Esophagus muscularis mucosa (tissue), 4 donors: ENCODE measurements around the gene TRAF2. TPM values are rescaled to one million over a fixed set of nuclear protein-coding genes. Genes with fewer than 3 reads are reported as not detected.

Source experiments
- DNase-seq: peaks from one replicate; pipeline ENCODE4 v3.0.0-alpha.2; 2017; ENCODE audit errors: extremely low spot score
- H3K27ac ChIP-seq, 4 donors: fragments of 200-600 bp; sonication (generic); replicated peaks in 1 of 4; 1 replicate in 3 of 4; 2 replicates in 1 of 4; pipeline ENCODE4 v1.5.1; 2016 to 2019; ENCODE audit warnings: mild to moderate bottlenecking in 1 of 4
- H3K27me3 ChIP-seq, 4 donors: fragments of 200-600 bp; sonication (generic); one replicate each; pipeline versions ENCODE4 v1.5.1 to v1.6.0; 2016 to 2019
- H3K36me3 ChIP-seq, 4 donors: fragments of 200-600 bp; sonication (generic); one replicate each; pipeline ENCODE4 v1.5.1; 2016 to 2019
- H3K4me1 ChIP-seq, 4 donors: fragments of 200-600 bp; sonication (generic); one replicate each; pipeline ENCODE4 v1.5.1; 2016 to 2019
- H3K4me3 ChIP-seq, 4 donors: fragments of 200-600 bp; sonication (generic); 1 replicate in 2 of 4; 2 replicates in 2 of 4; pipeline ENCODE4 v1.5.1; 2016 to 2019; ENCODE audit warnings: mild to moderate bottlenecking in 4 of 4, moderate library complexity in 1 of 4
- H3K9me3 ChIP-seq, 4 donors: fragments of 200-600 bp; sonication (generic); 1 replicate in 3 of 4; 2 replicates in 1 of 4; pipeline ENCODE4 v1.5.1; 2016 to 2019
- CTCF ChIP-seq, 3 experiments: fragments of 200-600 bp in 2 of 3; fragments of 450-650 bp in 1 of 3; sonication (generic) in 2 of 3; IDR thresholded peaks; one replicate each; pipeline ENCODE4 v1.5.1; 2017 to 2019; ENCODE audit warnings: antibody characterized with exemption in 3 of 3, mild to moderate bottlenecking in 2 of 3, moderate library complexity in 1 of 3
- EP300 ChIP-seq: sonication (generic); formaldehyde crosslinking; IDR thresholded peaks from one replicate; pipeline ENCODE4 v1.6.1; 2017; ENCODE audit warnings: antibody characterized with exemption
- POLR2A ChIP-seq: fragments of 450-650 bp; IDR thresholded peaks from one replicate; pipeline ENCODE4 v1.6.1; 2017; ENCODE audit warnings: antibody characterized with exemption, moderate library complexity, mild to moderate bottlenecking, low read depth
- POLR2AphosphoS5 ChIP-seq, 2 donors: sonication (generic); formaldehyde crosslinking; IDR thresholded peaks; one replicate each; pipeline ENCODE4 v1.6.1; 2017; ENCODE audit warnings: antibody characterized with exemption in 2 of 2
- WGBS: methylation state at CpG from one replicate; pipeline ENCODE4 v1.1.5; 2018; 5-methylcytosine and 5-hydroxymethylcytosine counted together
- intact Hi-C: fragments of 100-400 bp; cut with DNase I; formaldehyde crosslinking; loops from one replicate; pipeline ENCODE4 v1.15.1; 2023
- total RNA-seq, 4 donors: library from RNA; depleted of rRNA; stranded (reverse); fragments of >200 nt; gene quantifications; one replicate each; pipeline versions ENCODE4 v1.1.0 to v1.2.1, GENCODE V29; 2016

TRAF2 gene
- total RNA-seq, 4 donors from 2014 or later, result 6.6 to 15.5 (median 12.4) TPM

- no peaks in the 10 kb centered on the region for H3K27me3 ChIP-seq
- H3K4me3 ChIP-seq, result no peak overlapping the region
- intact Hi-C loops, result no loop called here
- no peak for DNase-seq
- 95% methylated on average over 4 of the region's 4 CpGs for WGBS
- H3K36me3 ChIP-seq, result peaks cover 12 to 30% (median 18%) of the 10 kb centered on the region in 4 donors
- no peak for TF ChIP-seq CTCF (IDR thresholded peaks at IDR 0.05)
- TF ChIP-seq EP300, result no peak
- no peak for TF ChIP-seq POLR2A
- TF ChIP-seq POLR2AphosphoS5 (IDR thresholded peaks at IDR 0.05), result no peak
- no peaks in the 10 kb centered on the region for H3K9me3 ChIP-seq
- H3K4me1 ChIP-seq, result peaks cover 0 to 32% (median 2%) of the 10 kb centered on the region in 4 donors
- H3K27ac ChIP-seq, result no peak overlapping the region
Measured at GRCh38 chr9:136930014-136930413, 43.7 kb downstream of the TRAF2 start.

- H3K9me3 ChIP-seq, result no peaks in the 10 kb centered on the region
- intact Hi-C loops, result no loop called here
- no peak for TF ChIP-seq POLR2A
- TF ChIP-seq CTCF (IDR thresholded peaks at IDR 0.05), result no peak
- no peak for TF ChIP-seq POLR2AphosphoS5 (IDR thresholded peaks at IDR 0.05)
- TF ChIP-seq EP300, result no peak
- H3K27me3 ChIP-seq, result no peaks in the 10 kb centered on the region
- no peak overlapping the region for H3K4me3 ChIP-seq
- DNase-seq, result no peak
- H3K4me1 ChIP-seq, result peaks cover 0 to 22% (median 0%) of the 10 kb centered on the region in 4 donors
- peaks cover 0 to 14% (median 4%) of the 10 kb centered on the region in 4 donors for H3K36me3 ChIP-seq
- 95% methylated on average over 2 of the region's 2 CpGs for WGBS
- no peak overlapping the region for H3K27ac ChIP-seq
Measured at GRCh38 chr9:136931611-136932130, 45.4 kb downstream of the TRAF2 start.

- H3K36me3 ChIP-seq, result peaks cover 0 to 13% (median 6%) of the 10 kb centered on the region in 4 donors
- TF ChIP-seq EP300, result no peak
- TF ChIP-seq CTCF (IDR thresholded peaks at IDR 0.05), result no peak
- TF ChIP-seq POLR2AphosphoS5 (IDR thresholded peaks at IDR 0.05), result no peak
- TF ChIP-seq POLR2A, result no peak
- WGBS, result 85% methylated on average over 3 of the region's 3 CpGs
- H3K4me3 ChIP-seq, result no peak overlapping the region
- intact Hi-C loops, result no loop called here
- no peaks in the 10 kb centered on the region for H3K27me3 ChIP-seq
- peaks cover 0 to 5% (median 0%) of the 10 kb centered on the region in 4 donors for H3K4me1 ChIP-seq
- H3K27ac ChIP-seq, result no peak overlapping the region
- no peaks in the 10 kb centered on the region for H3K9me3 ChIP-seq
- DNase-seq, result no peak
Measured at GRCh38 chr9:136934277-136934676, 48.0 kb downstream of the TRAF2 start.

- Histone ChIP-seq H3K4me3 (no peak overlapping the region), H3K27me3 (no peaks in the 10 kb centered on the region), H3K36me3 (peaks cover 4 to 27% (median 20%) of the 10 kb centered on the region in 4 donors), H3K27ac (no peak overlapping the region), H3K9me3 (no peaks in the 10 kb centered on the region), H3K4me1 (peaks cover 0 to 4% (median 0%) of the 10 kb centered on the region in 4 donors)
- TF ChIP-seq CTCF (IDR thresholded peaks at IDR 0.05), result no peak
- no peak for TF ChIP-seq POLR2AphosphoS5 (IDR thresholded peaks at IDR 0.05)
- no peak for TF ChIP-seq EP300
- TF ChIP-seq POLR2A, result no peak
- DNase-seq, result no peak
- intact Hi-C loops, result no loop called here
- WGBS, result 87% methylated on average over 3 of the region's 3 CpGs
Measured at GRCh38 chr9:136935651-136936050, 49.3 kb downstream of the TRAF2 start.
